Measurements from ENCODE around the gene FHIP1A.

GRCh38 chr4:151439320-151439719 is 30.3 kb downstream of the FHIP1A start:
- TF ChIP-seq RAD21 (CRISPR knock-in tag; conservative IDR thresholded peaks at IDR 0.05 in 1 of 2, IDR thresholded peaks at IDR 0.05 in 1 of 2) (no peak), ZBTB40 (IDR thresholded peaks at IDR 0.05) (no peak), ZBTB40 (CRISPR knock-in tag; IDR thresholded peaks at IDR 0.05) (no peak), SREBF1 (IDR thresholded peaks at IDR 0.05; ENCODE audit: borderline replicate concordance, low read depth, low read length) (no peak), GABPB1 (CRISPR knock-in tag; IDR thresholded peaks at IDR 0.05) (no peak), ZNF384 (IDR thresholded peaks at IDR 0.05; ENCODE audit: low read depth, low read length) (no peak), RFX5 (IDR thresholded peaks at IDR 0.05; ENCODE audit: low read depth, low read length) (no peak), IRF2 (CRISPR knock-in tag; IDR thresholded peaks at IDR 0.05) (no peak), YY1 (IDR thresholded peaks at IDR 0.05; ENCODE audit: borderline replicate concordance in 1 of 3, control insufficient read depth in 1 of 3, extremely low read depth in 1 of 3, insufficient read depth in 3 of 3, insufficient read length in 1 of 3, insufficient replicate concordance in 2 of 3, low read depth in 1 of 3, low read length in 2 of 3) (no peak), CTCF (IDR thresholded peaks at IDR 0.05 in 2 of 3, conservative IDR thresholded peaks at IDR 0.05 in 1 of 3; ENCODE audit: insufficient read depth in 2 of 3, low read depth in 1 of 3, low read length in 3 of 3) (no peak), CBX1 (IDR thresholded peaks at IDR 0.05; ENCODE audit: low read depth) (no peak), FOXO4 (CRISPR knock-in tag; IDR thresholded peaks at IDR 0.05) (no peak), ZNF184 (CRISPR knock-in tag; IDR thresholded peaks at IDR 0.05) (no peak), CBX5 (IDR thresholded peaks at IDR 0.05; ENCODE audit: borderline replicate concordance, low read depth) (no peak)
